ENCODE data around the gene RPL14.

RPL14 gene

GRCh38 chr3:40463579-40463978 is 6.4 kb downstream of the RPL14 start:
- DNase-seq: no peak

GRCh38 chr3:40464339-40465110 is 7.4 kb downstream of the RPL14 start:
- no peak for DNase-seq

DNA sequence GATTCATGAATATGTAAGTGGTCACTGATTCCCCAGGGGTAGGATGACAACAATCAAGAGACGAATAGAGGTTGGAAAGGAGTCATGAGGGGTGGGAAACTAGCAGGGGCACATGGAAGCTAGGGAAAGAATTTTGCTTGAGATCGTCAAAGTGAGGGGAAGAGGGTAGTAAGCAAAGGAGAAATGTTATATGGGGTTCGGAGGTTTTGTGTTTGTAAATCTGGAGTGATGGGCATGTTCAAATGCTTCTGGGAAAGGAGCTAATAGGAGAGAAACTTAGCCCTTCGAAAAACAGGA is 7.9 kb downstream of the RPL14 start:
- no peak for DNase-seq

GRCh38 chr3:40465456-40465855 is 8.3 kb downstream of the RPL14 start:
- no peak for DNase-seq

DNA sequence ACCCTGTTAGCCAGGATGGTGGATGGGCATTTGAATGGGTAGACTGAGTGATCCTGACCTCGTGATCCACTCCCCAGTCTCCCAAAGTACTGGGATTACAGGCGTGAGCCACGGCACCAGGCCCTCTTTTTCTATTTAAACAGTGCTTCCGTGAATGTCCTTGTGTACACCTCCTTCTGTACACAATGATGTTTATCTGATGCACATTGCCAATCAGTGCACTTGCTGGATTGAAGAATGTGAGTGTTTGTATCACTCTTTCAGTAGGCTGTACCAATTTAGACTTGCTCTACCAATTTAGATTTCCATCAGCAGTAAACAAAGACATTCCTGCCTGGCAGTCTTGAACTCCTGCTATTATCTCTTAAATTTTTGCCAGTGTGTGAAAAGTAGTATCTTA is 10.9 kb downstream of the RPL14 start:
- no peak for DNase-seq

- DNase-seq: no peak
Measured at GRCh38 chr3:40470701-40471100, 13.6 kb downstream of the RPL14 start.

- DNase-seq: peak; percentile 5
Measured at GRCh38 chr3:40476478-40477470, 19.6 kb downstream of the RPL14 start, which contains the start of gene ZNF619. Gene ZNF619, plus strand, starts transcription at chr3:40477122. Its CDS starts 858 bp downstream, at chr3:40477980.

- no peak for DNase-seq
Measured at GRCh38 chr3:40477666-40478065, 20.5 kb downstream of the RPL14 start.

GRCh38 chr3:40487172-40487571 is 30.0 kb downstream of the RPL14 start:
- no peak for DNase-seq

GRCh38 chr3:40490916-40491315 is 33.8 kb downstream of the RPL14 start:
- no peak for DNase-seq

DNA sequence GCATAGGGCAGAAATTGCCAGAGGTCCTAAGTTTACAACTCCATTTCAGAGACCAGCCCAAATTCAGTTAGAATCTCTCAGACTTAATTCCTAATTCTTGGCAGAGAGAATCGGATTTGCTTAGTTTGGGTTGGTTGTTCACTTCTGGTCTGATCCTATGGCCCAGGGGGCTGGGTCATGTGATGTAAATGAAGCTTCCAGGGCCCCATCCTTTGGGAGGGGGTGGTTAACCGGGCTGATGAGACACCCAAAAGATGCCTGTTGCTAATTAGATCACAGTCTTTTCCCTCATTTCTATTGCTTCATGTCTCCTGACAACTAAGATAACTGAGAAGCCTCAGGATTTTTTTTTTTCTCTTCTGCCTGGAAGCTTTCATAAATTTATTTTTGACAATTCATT is 37.6 kb downstream of the RPL14 start:
- DNase-seq: no peak

- DNase-seq: no peak
Measured at GRCh38 chr3:40497288-40497687, 40.1 kb downstream of the RPL14 start.

DNA sequence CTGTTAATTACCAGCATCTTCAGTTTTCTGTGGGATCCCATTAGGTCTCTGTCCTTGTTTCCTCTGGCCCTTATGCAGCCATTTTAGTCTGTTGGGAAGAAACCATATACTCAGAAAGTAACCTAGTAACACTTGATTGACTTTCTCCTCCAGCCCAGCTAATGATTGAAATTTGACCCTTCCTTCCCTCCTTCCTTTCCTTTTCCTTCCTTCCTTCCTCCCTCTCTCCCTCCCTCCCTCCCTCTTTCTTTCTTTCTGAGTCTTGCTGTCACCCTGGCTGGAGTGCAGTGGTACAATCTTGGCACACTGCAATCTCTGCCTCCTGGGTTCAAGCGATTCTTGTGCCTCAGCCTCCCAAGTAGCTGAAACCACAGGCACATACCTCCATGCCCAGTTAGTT is 42.8 kb downstream of the RPL14 start:
- DNase-seq: no peak

GRCh38 chr3:40502034-40502433 is 44.9 kb downstream of the RPL14 start:
- no peak for DNase-seq

GRCh38 chr3:40504636-40505430 is 47.7 kb downstream of the RPL14 start:
- no peak for DNase-seq

DNA sequence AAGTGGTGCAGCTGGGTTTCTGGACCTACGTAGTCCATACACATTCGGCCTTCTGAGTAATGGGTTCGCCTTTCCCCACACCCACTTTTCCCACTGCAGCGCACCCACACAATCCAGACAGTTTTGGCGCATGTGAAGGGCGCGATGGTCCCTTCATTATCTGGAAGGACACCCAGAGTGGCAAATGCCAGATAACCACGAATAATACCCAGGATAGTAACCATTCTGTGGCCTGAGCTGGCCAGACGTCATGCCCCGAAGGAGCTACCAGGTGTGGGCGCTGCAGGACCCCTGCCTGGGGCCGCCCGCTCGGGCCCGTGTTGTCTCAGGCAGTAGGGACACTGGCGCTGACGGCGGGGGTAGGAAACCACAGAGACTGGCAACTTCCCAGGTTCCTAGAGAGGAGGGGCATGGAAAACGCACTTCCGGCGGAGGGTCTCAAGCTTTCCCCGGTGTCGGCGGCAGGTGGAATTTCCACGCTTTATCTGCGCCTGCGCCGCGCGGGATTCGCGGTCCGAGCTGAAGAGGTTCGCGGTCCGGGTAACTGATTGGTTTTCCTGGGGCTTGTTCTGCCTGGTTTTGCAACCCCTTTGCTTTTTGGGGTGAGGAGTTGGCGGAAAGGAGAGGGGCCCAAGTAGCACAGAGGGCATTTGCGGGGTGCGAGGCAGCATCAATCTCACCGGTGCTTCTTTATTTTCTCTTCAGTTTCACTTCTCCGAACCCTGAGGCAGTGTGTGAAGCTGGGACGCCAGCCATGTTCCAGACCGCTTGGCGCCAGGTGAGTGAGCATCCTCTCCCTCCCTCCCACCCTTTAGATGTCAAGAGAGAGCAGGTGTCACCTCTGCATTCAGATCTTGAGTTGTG is 48.7 kb downstream of the RPL14 start, which contains the start of gene ZNF620:
Gene ZNF620, plus strand, starts transcription at position 441 of the 864 bp plus-strand sequence. Its CDS starts 314 bp downstream, at position 755.
- DNase-seq: peak; percentile 64

DNA sequence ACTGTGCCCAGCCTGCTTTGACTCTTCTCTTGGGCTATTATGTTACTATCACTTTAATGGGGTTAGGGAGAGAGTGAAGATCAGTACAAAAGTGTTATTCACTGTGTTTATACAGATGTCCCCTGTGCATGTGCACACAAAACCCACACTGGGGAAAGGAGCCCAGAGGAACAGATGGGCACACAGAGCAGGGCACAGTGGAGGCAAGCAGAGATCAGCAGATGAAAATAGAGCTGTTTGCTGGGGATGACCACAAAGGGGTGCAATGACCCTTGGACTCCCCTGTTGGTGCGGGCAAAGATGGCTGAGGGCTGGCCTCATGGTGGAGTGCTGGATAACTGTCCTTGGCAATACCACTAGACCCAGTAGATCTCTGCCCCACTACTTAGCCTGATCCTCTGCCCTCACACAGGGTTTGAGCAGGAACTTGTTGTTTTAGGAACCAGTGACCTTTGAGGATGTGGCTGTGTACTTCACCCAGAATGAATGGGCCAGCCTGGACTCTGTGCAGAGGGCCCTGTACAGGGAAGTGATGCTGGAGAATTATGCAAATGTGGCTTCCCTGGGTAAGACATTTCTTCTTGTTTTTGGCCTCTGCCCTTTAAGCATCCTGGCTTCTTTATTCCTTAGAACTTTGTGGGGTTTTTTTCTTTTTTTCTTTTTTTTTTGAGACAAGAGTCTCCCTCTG is 54.0 kb downstream of the RPL14 start:
- no peak for DNase-seq

DNA sequence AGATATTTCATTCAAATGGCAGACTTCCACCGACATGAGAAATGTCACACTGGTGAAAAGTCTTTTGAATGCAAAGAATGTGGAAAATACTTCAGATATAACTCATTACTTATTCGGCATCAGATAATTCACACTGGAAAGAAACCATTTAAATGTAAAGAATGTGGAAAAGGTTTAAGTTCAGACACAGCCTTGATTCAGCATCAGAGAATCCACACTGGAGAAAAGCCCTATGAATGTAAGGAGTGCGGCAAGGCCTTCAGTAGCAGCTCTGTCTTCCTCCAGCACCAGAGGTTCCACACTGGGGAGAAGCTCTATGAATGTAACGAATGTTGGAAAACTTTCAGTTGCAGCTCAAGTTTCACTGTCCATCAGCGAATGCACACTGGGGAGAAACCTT is 59.1 kb downstream of the RPL14 start:
- no peak for DNase-seq

GRCh38 chr3:40518067-40518466 is 60.9 kb downstream of the RPL14 start:
- no peak for DNase-seq

All from DMS153 (cell line).